HL-60 (cell line): Measurements from ENCODE around the gene ALG12.
A peak's percentile ranks its signal among the peaks of the same experiment; 100 is the strongest.

Source experiments
- DNase-seq, 2 experiments: peaks; one replicate each; pipeline ENCODE4 v3.0.0-alpha.2; 2010 to 2020; ENCODE audit warnings: low read depth in 1 of 2, low spot score in 1 of 2
- H3K27ac ChIP-seq: fragments of 250-450 bp; sonication (Bioruptor Pico); replicated peaks from 2 replicates; pipeline ENCODE4 v1.5.1; 2020; ENCODE audit warnings: mild to moderate bottlenecking, moderate library complexity
- H3K27me3 ChIP-seq: fragments of 250-450 bp; sonication (Bioruptor Pico); 2 replicates; pipeline ENCODE4 v1.5.1; 2021; ENCODE audit warnings: mild to moderate bottlenecking, moderate library complexity; ENCODE audit not compliant: insufficient read depth, poor library complexity, severe bottlenecking
- H3K4me3 ChIP-seq: replicated peaks from 2 replicates; pipeline ENCODE4 v1.5.1; 2011; ENCODE audit warnings: mild to moderate bottlenecking, control low read depth, low read length; ENCODE audit not compliant: insufficient read depth
- CTCF ChIP-seq: IDR thresholded peaks from one replicate; pipeline ENCODE4 v1.5.1; 2011; ENCODE audit warnings: low read length, control low read depth, inconsistent platforms; ENCODE audit not compliant: insufficient read depth
- GABPA ChIP-seq: IDR thresholded peaks from 2 replicates; pipeline ENCODE4 v1.6.1; 2012; ENCODE audit warnings: low read depth
- POLR2AphosphoS5 ChIP-seq: IDR thresholded peaks from 2 replicates; pipeline ENCODE4 v1.6.1; 2012; ENCODE audit warnings: low read depth
- SPI1 ChIP-seq: IDR thresholded peaks from 2 replicates; pipeline ENCODE4 v1.6.1; 2012; ENCODE audit warnings: low read depth, mild to moderate bottlenecking, borderline replicate concordance
- TF ChIP-seq, protein P1 (sequence below): IDR thresholded peaks from 2 replicates; pipeline ENCODE4 v1.6.1; 2012; ENCODE audit warnings: low read depth; ENCODE audit not compliant: insufficient replicate concordance

ALG12 gene

GRCh38 chr22:49869845-49870712, 48.2 kb downstream of the ALG12 start:
- no peak for DNase-seq
- H3K27me3 ChIP-seq = no peaks in the 10 kb centered on the region
- no peak overlapping the region; the same call in 1 of the 2 replicates for H3K27ac ChIP-seq
- H3K4me3 ChIP-seq = no peak overlapping the region
- TF ChIP-seq, protein P1, sequence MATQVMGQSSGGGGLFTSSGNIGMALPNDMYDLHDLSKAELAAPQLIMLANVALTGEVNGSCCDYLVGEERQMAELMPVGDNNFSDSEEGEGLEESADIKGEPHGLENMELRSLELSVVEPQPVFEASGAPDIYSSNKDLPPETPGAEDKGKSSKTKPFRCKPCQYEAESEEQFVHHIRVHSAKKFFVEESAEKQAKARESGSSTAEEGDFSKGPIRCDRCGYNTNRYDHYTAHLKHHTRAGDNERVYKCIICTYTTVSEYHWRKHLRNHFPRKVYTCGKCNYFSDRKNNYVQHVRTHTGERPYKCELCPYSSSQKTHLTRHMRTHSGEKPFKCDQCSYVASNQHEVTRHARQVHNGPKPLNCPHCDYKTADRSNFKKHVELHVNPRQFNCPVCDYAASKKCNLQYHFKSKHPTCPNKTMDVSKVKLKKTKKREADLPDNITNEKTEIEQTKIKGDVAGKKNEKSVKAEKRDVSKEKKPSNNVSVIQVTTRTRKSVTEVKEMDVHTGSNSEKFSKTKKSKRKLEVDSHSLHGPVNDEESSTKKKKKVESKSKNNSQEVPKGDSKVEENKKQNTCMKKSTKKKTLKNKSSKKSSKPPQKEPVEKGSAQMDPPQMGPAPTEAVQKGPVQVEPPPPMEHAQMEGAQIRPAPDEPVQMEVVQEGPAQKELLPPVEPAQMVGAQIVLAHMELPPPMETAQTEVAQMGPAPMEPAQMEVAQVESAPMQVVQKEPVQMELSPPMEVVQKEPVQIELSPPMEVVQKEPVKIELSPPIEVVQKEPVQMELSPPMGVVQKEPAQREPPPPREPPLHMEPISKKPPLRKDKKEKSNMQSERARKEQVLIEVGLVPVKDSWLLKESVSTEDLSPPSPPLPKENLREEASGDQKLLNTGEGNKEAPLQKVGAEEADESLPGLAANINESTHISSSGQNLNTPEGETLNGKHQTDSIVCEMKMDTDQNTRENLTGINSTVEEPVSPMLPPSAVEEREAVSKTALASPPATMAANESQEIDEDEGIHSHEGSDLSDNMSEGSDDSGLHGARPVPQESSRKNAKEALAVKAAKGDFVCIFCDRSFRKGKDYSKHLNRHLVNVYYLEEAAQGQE = no peak

DNA sequence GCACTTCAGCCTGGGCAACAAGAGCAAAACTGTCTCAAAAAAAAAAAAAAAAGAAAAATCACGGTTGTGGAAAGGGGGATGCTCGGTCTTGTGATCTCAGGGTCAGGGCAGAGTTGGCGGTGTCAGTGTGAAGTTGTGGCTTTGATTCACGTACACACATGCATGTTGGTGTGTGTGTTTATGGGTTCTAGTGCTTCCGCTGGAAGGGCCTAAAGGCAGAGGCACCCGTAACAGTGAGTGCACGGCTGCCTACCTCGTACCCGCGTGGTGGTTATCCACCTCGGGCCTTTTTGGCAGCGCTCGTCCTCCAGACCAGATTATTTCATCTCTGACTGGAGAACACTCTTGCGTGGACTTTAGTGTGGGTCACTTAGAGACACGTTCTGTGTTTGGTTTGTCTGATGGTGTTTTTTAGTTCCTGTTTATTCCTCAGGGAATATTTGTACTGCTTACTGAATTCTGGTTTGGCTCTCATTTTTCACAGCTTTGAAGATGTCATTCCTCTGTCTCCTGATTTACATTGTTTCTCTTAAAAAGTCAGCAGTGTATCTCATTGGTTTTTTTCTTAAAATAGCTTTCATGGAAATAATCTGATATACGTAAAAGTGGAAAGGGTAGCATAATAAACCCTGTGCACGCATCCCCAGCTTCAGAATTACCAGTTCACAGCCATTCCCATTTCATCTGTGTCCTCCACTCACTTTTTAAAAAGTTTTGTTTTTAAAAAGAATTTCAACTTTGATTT, 49.0 kb downstream of the ALG12 start:
- TF ChIP-seq CTCF = no peak
- TF ChIP-seq, protein P1 = no peak
- TF ChIP-seq SPI1 = no peak
- TF ChIP-seq POLR2AphosphoS5 = no peak
- TF ChIP-seq GABPA = no peak
- Histone ChIP-seq H3K27me3 (no peaks in the 10 kb centered on the region), H3K4me3 (no peak overlapping the region), H3K27ac (no peak overlapping the region; the same call in 1 of the 2 replicates)
- no peak for DNase-seq

DNA sequence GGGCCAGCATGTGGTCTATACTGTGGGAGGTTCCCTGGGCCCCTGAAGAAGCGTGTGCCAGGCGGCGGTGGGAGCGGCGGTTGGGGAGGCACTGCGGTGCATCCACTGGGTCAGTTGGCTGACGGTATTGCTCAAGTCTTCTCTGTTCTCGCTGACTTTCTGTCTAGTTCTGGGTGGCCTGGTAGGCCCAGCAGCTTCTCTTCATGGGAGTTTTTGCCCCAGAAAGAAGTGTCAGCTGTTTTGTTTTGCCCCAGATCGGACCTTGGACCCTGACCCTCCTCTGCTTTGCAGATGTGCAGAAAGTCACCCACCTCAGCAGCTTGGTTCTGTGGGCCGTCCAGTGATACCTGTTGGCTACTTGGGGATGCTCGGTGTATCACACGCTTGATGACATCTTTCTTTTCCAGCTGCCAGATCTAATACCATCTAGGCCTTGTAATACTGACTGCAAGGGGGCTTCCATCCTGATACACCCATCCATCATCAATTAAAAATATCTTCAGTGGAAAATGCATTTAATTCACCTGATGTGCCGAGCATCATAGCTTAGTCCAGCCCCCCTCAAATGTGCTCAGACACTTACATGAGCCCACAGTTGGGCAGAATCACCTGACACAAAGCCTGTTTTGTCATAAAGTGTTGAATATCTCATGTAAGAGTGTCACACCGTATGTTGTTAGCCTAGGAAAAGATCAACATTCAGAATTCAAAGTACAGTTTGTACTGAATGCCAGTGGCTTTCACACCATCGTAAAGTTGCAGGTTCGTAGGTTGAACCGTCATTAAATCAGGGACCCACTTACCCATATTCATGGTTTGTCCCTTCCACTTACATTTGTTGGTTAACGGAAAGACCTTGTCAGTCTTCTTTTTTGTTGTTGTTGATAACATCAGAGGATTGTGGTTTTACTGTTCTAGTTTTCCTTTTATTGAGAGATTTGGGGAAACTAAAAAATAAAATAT, 50.7 kb downstream of the ALG12 start:
- Histone ChIP-seq H3K27ac (peak overlapping the region; percentile 72), H3K27me3 (no peaks in the 10 kb centered on the region), H3K4me3 (no peak overlapping the region)
- no peak for TF ChIP-seq GABPA
- TF ChIP-seq, protein P1 = no peak
- no peak for TF ChIP-seq CTCF
- TF ChIP-seq POLR2AphosphoS5 = peak; percentile 57; the same call in 1 of the 2 replicates
- peak in 1 of 2 experiments; percentile 91 for DNase-seq
